DND-41 (cell line): ENCODE data around the gene KRT24.

ENCODE experiments used
- CTCF ChIP-seq: IDR thresholded peaks from 2 replicates; pipeline ENCODE4 v1.5.1; 2012; ENCODE audit warnings: borderline replicate concordance, low read length, moderate library complexity, mild to moderate bottlenecking; ENCODE audit not compliant: poor library complexity, severe bottlenecking; ENCODE audit errors: extremely low read depth
- EZH2 ChIP-seq: IDR thresholded peaks from 3 replicates; pipeline ENCODE4 v1.6.1; 2012; ENCODE audit warnings: borderline replicate concordance, low read depth, mild to moderate bottlenecking, moderate library complexity, low read length, inconsistent platforms; ENCODE audit not compliant: severe bottlenecking

- TF ChIP-seq CTCF: no peak
- TF ChIP-seq EZH2: no peak
Measured at GRCh38 chr17:40651939-40652338, 51.6 kb downstream of the KRT24 start.
